IMR-90 (cell line): ENCODE results near the gene RNH1.

Experiments used
- CEBPB ChIP-seq: IDR thresholded peaks from 2 replicates; pipeline ENCODE4 v1.6.1; 2012; ENCODE audit warnings: low read depth, low read length, improper control_type of control experiment
- CTCF ChIP-seq: conservative IDR thresholded peaks from 2 replicates; pipeline ENCODE4 v1.5.1; 2012; ENCODE audit warnings: mild to moderate bottlenecking, low read depth, low read length, improper control_type of control experiment
- FOS ChIP-seq: fragments of 150-350 bp; IDR thresholded peaks from 2 replicates; pipeline ENCODE4 v1.6.1; 2016; ENCODE audit warnings: low read depth, low read length
- MXI1 ChIP-seq: IDR thresholded peaks from 2 replicates; pipeline ENCODE4 v1.6.1; 2012; ENCODE audit warnings: low read depth, mild to moderate bottlenecking, low read length, moderate library complexity, borderline replicate concordance
- POLR2A ChIP-seq: IDR thresholded peaks from 2 replicates; pipeline ENCODE4 v1.6.1; 2012; ENCODE audit warnings: mild to moderate bottlenecking, low read depth, low read length
- RCOR1 ChIP-seq: IDR thresholded peaks from 2 replicates; pipeline ENCODE4 v1.6.1; 2012; ENCODE audit warnings: mild to moderate bottlenecking, low read length, improper control_type of control experiment; ENCODE audit not compliant: insufficient replicate concordance
- RFX5 ChIP-seq: IDR thresholded peaks from 2 replicates; pipeline ENCODE4 v1.8.0; 2012; ENCODE audit warnings: low read depth, mild to moderate bottlenecking, low read length, moderate library complexity

GRCh38 chr11:528166-528814 lies 21.2 kb upstream of the RNH1 start:
- TF ChIP-seq POLR2A (no peak), MXI1 (no peak), CTCF (no peak), RFX5 (no peak), FOS (no peak), RCOR1 (no peak), CEBPB (no peak)
